Panc1 (cell line): Measurements from ENCODE around the gene MAP3K14. TPM values are rescaled to one million over a fixed set of nuclear protein-coding genes. Genes with fewer than 3 reads are reported as not detected.

Experiments used
- ATAC-seq: fragments of 200-7000 bp; cut with Tn5 transposase; 2 replicates; pipeline ENCODE4 v1.9.1; 2020; ENCODE audit warnings: mild to moderate bottlenecking, moderate library complexity
- BruUV-seq: library from RNA; stranded (reverse); fragments of 400-500 nt; replicated peaks from 2 replicates; lab custom pipeline; 2021; lab: Mats Ljungman, UMichigan
- CTCF ChIA-PET: fragments of 300-600 bp; sonication (Branson Sonifier 250); formaldehyde crosslinking; loops from one replicate; lab custom pipeline; 2022; ENCODE audit warnings: antibody characterized with exemption; lab: Charles Lee
- POLR2A ChIA-PET: fragments of 300-600 bp; sonication (Branson Sonifier 250); formaldehyde crosslinking; loops from one replicate; lab custom pipeline; 2022; ENCODE audit warnings: antibody characterized with exemption; lab: Charles Lee
- DNase-seq: peaks from one replicate; pipeline ENCODE4 v3.0.0-alpha.2; 2010; ENCODE audit warnings: low read depth, low spot score
- H3K27ac ChIP-seq: 2 replicates; pipeline ENCODE4 v1.5.1; 2011; ENCODE audit warnings: mild to moderate bottlenecking, low read length, inconsistent platforms
- H3K27me3 ChIP-seq: fragments of 200-500 bp; sonication (Bioruptor generic); 2 replicates; pipeline ENCODE4 v1.6.0; 2014; ENCODE audit warnings: low read length, inconsistent platforms; ENCODE audit not compliant: control insufficient read depth, insufficient read depth
- H3K36me3 ChIP-seq: fragments of 200-500 bp; sonication (Bioruptor generic); 2 replicates; pipeline ENCODE4 v1.5.1; 2014; ENCODE audit warnings: inconsistent platforms, mild to moderate bottlenecking, low read length, moderate library complexity; ENCODE audit not compliant: control insufficient read depth, insufficient read depth
- H3K4me1 ChIP-seq: 2 replicates; pipeline ENCODE4 v1.5.1; 2011; ENCODE audit warnings: inconsistent platforms, mild to moderate bottlenecking, low read length, moderate library complexity; ENCODE audit not compliant: control insufficient read depth, insufficient read depth
- H3K4me3 ChIP-seq, 2 experiments: 2 replicates each; pipeline ENCODE4 v1.5.1; 2011 to 2012; ENCODE audit warnings: low read depth in 2 of 2, low read length in 2 of 2, mild to moderate bottlenecking in 2 of 2, inconsistent platforms in 1 of 2, moderate library complexity in 1 of 2
- H3K9me3 ChIP-seq: fragments of 200-500 bp; sonication (Bioruptor generic); 2 replicates; pipeline ENCODE4 v1.5.1; 2014; ENCODE audit warnings: low read depth, mild to moderate bottlenecking, inconsistent platforms, low read length, moderate library complexity; ENCODE audit not compliant: control insufficient read depth, insufficient read depth
- CTCF ChIP-seq: fragments of 450-650 bp; IDR thresholded peaks from 2 replicates; pipeline ENCODE4 v1.5.1; 2017; ENCODE audit warnings: mild to moderate bottlenecking
- POLR2AphosphoS5 ChIP-seq: IDR thresholded peaks from 2 replicates; pipeline ENCODE4 v1.6.1; 2012; ENCODE audit warnings: mild to moderate bottlenecking, low read depth, low read length, moderate library complexity
- REST ChIP-seq, 2 experiments: IDR thresholded peaks; 2 replicates each; pipeline ENCODE4 v1.6.1; 2011 to 2012; ENCODE audit warnings: low read depth in 2 of 2, control low read depth in 1 of 2, low read length in 1 of 2, mild to moderate bottlenecking in 1 of 2, moderate library complexity in 1 of 2; ENCODE audit not compliant: insufficient read depth in 1 of 2
- SIN3A ChIP-seq: IDR thresholded peaks from 2 replicates; pipeline ENCODE4 v1.6.1; 2012; ENCODE audit warnings: low read depth, mild to moderate bottlenecking, low read length, moderate library complexity, borderline replicate concordance; ENCODE audit not compliant: insufficient read depth
- TCF7L2 ChIP-seq: IDR thresholded peaks from 2 replicates; pipeline ENCODE4 v1.6.1; 2011; ENCODE audit warnings: mild to moderate bottlenecking, low read depth, low read length, inconsistent platforms
- in situ Hi-C: cut with HindIII; loops from 2 replicates; pipeline ENCODE4 v1.10.0; 2016; ENCODE audit warnings: low sequenced_read_pairs, low pct_unique_long_range_greater_than_20kb
- intact Hi-C: fragments of 100-400 bp; cut with micrococcal nuclease; formaldehyde crosslinking; loops from one replicate; pipeline ENCODE4 v1.10.0; 2022; ENCODE audit not compliant: unreplicated experiment
- total RNA-seq: library from RNA; stranded (reverse); gene quantifications from one replicate; pipeline ENCODE4 v1.2.1, GENCODE V29; 2021; ENCODE audit not compliant: unreplicated experiment

MAP3K14 gene
- total RNA-seq, 1 experiment from 2014 or later, result 80.8 TPM

GRCh38 chr17:45336390-45337182 is 19.8 kb upstream of the MAP3K14 start:
- CTCF ChIA-PET, result no interaction called here
- no peaks in the 10 kb centered on the region for H3K9me3 ChIP-seq
- peak overlapping the region; percentile 72; the same call in 1 of the 2 replicates for H3K27ac ChIP-seq
- H3K4me3 ChIP-seq, result no peak overlapping the region
- ATAC-seq (no peak), DNase-seq (no peak)
- intact Hi-C loops (no loop called here), in situ Hi-C loops (no loop called here)
- BruUV-seq, result no TSS peak
- no peaks in the 10 kb centered on the region for H3K27me3 ChIP-seq
- H3K36me3 ChIP-seq, result no peaks in the 10 kb centered on the region
- TF ChIP-seq SIN3A (no peak), REST (IDR thresholded peaks at IDR 0.05; ENCODE audit: insufficient read depth in 1 of 2, low read depth in 2 of 2, low read length in 1 of 2) (no peak), POLR2AphosphoS5 (no peak), CTCF (no peak), TCF7L2 (no peak)
- POLR2A ChIA-PET, result interaction anchor here (0.6 kb wide), 1 partner anchor 88 kb away, joined by 4 read pairs; no protein-coding TSS in a partner anchor
- H3K4me1 ChIP-seq, result peaks cover 37% of the 10 kb centered on the region

- DNase-seq, result no peak
- Histone ChIP-seq H3K36me3 (no peaks in the 10 kb centered on the region), H3K4me3 (no peak overlapping the region), H3K27ac (peak overlapping the region; percentile 72), H3K4me1 (peaks cover 30% of the 10 kb centered on the region), H3K9me3 (no peaks in the 10 kb centered on the region), H3K27me3 (no peaks in the 10 kb centered on the region)
- intact Hi-C loops (no loop called here), in situ Hi-C loops (no loop called here)
- no peak for TF ChIP-seq SIN3A
- TF ChIP-seq REST (IDR thresholded peaks at IDR 0.05; ENCODE audit: insufficient read depth in 1 of 2, low read depth in 2 of 2, low read length in 1 of 2), result no peak
- TF ChIP-seq TCF7L2, result no peak
- no peak for TF ChIP-seq CTCF
- TF ChIP-seq POLR2AphosphoS5, result no peak
- POLR2A ChIA-PET, result no interaction called here
- BruUV-seq, result no TSS peak
- CTCF ChIA-PET, result no interaction called here
- ATAC-seq, result no peak
Observed at GRCh38 chr17:45335721-45336120, 18.9 kb upstream of the MAP3K14 start.
